ENCODE data around the gene PTPRA.
"Not testable (repeated sequence)": the region's sequence is repeated elsewhere in the genome, so short reads cannot be mapped to it uniquely, and the experiment has no call there.

Gene PTPRA

DNA sequence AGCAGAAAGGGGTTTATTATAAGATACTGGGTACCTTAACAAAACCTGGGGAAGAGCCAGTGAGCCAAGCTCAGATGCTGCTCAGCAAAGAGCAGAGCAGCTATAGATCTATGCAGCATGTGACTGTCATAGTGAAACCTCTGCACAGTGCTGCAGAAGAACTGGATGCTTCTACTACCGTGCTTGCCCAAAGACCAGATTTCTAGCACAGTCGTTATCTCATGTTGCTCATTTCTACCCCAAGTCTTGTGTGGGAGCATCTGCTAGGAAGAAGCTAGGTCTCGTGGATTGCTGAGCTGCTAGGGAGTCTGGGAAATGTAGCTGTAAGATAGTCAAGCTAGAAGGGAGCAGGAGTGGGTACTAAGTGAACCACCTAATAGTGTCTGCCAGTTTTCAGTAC is 138.5 kb downstream of the PTPRA start:
- FAIRE-seq (no peak), DNase-seq (ENCODE audit: insufficient read length) (no peak)

DNA sequence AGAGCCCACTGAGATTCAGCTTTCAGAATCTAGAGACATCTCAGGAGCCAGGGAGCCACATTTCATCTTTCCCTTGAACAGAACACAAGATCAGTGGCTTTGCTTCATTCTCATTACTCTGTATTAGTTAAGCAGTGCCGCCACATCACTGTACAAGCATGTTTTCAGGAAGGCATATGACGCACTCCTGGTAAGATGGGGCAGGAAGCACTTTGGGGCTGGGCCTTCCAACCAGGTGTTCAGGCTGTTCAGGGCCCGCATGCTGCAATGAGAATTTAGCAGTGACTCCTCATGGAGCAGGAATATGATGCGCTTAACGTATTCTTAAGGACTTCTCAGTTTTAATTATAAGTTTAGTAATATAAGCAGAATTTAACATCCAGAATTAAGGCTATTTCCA is 140.5 kb downstream of the PTPRA start:
- TF ChIP-seq TAF1 (IDR thresholded peaks at IDR 0.05; ENCODE audit: borderline replicate concordance, low read depth, low read length): no peak
- TF ChIP-seq POLR2A (IDR thresholded peaks at IDR 0.05; ENCODE audit: low read depth, low read length): no peak
- no peak for TF ChIP-seq POLR2AphosphoS5 (IDR thresholded peaks at IDR 0.05; ENCODE audit: low read depth, low read length)
- no peak for FAIRE-seq

More for the DNA sequence above, 138.5 kb downstream of the PTPRA start:
- TF ChIP-seq TAF1 (IDR thresholded peaks at IDR 0.05; ENCODE audit: borderline replicate concordance, low read depth, low read length) (no peak), POLR2A (IDR thresholded peaks at IDR 0.05; ENCODE audit: low read depth, low read length) (no peak), POLR2AphosphoS5 (IDR thresholded peaks at IDR 0.05; ENCODE audit: low read depth, low read length) (no peak)

DNA sequence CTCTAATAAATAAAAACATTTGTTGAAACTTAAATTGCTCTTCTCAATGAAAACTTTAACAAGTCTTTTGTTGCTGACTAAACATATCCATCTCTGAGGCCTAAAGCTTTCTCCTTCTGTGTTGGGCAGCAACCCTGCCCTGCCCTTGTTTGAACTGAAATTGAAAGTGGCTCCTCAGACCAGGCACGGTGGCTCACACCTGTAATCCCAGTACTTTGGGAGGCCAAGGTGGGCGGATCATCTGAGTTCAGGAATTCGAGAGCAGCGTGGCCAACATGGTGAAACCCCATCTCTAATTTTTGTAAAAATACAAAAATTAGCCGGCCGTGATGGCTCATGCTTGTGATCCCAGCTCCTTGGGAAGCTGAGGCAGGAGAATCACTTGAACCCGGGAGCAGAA is 140.9 kb downstream of the PTPRA start:
- no peak for FAIRE-seq

More for the DNA sequence above, 140.5 kb downstream of the PTPRA start:
- no peak for DNase-seq (ENCODE audit: insufficient read length)

DNA sequence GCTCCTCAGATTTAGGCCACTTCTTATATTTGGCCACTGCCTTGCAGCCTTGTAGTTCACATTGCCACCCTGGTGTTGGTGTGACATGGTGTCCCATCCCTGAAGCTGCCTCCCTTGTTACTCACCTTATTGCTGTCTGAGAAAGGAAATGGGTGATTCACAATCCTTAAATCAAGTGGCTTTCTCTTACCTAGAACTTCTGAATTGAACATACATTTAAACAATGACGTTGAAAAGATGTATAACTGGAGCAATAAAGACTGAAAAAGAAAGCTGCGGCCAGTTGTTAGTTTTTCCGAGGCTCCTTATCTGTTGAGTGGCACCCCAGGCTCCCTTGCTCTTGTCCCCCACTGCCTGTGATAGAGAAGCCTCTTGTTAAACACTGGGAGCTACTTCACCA is 141.4 kb downstream of the PTPRA start:
- FAIRE-seq: no peak
- no peak for TF ChIP-seq POLR2A (IDR thresholded peaks at IDR 0.05; ENCODE audit: low read depth, low read length)
- no peak for TF ChIP-seq POLR2AphosphoS5 (IDR thresholded peaks at IDR 0.05; ENCODE audit: low read depth, low read length)
- no peak for TF ChIP-seq TAF1 (IDR thresholded peaks at IDR 0.05; ENCODE audit: borderline replicate concordance, low read depth, low read length)
- DNase-seq (ENCODE audit: insufficient read length): no peak

More for the DNA sequence above, 140.9 kb downstream of the PTPRA start:
- no peak for DNase-seq (ENCODE audit: insufficient read length)
- TF ChIP-seq TAF1 (IDR thresholded peaks at IDR 0.05; ENCODE audit: borderline replicate concordance, low read depth, low read length) (no peak), POLR2A (IDR thresholded peaks at IDR 0.05; ENCODE audit: low read depth, low read length) (no peak), POLR2AphosphoS5 (IDR thresholded peaks at IDR 0.05; ENCODE audit: low read depth, low read length) (no peak)

DNA sequence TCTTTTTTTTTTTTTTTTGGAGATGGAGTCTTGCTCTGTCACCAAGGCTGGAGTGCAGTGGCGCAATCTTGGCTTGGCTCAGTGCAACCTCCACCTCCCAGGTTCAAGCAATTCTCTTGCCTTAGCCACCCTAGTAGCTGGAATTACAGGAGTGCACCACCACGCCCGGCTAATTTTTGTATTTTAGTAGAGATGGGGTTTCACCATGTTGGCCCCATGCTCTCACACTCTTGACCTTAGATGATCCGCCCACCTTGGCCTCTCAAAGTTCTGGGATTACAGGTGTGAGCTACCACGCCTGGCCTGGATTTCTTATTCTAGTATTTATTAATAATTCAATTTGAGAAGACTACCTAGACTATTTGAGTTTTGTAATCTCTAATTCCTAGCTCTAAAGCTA is 142.0 kb downstream of the PTPRA start:
- DNase-seq (ENCODE audit: insufficient read length); FAIRE-seq: not testable (repeated sequence)

DNA sequence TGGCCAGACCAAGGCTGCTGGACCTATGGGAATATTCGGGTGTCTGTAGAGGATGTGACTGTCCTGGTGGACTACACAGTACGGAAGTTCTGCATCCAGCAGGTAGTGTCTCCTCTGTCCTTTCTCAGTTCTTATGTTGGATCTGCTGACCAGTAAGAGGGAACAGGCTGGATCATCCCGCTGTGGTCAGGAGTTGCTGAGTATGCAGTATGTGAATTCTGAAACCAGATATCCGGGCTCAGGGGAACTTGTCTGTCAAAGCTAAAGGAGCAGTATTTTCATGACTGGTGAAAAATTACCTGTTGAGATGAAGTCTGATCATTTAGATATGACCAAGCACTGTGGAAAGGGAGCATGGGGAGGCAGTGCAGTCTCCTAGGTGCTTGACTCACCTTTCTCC is 148.0 kb downstream of the PTPRA start:
- TF ChIP-seq POLR2AphosphoS5 (IDR thresholded peaks at IDR 0.05; ENCODE audit: low read depth, low read length) (no peak), POLR2A (IDR thresholded peaks at IDR 0.05; ENCODE audit: low read depth, low read length) (no peak), TAF1 (IDR thresholded peaks at IDR 0.05; ENCODE audit: borderline replicate concordance, low read depth, low read length) (no peak)
- FAIRE-seq (no peak), DNase-seq (ENCODE audit: insufficient read length) (no peak)

DNA sequence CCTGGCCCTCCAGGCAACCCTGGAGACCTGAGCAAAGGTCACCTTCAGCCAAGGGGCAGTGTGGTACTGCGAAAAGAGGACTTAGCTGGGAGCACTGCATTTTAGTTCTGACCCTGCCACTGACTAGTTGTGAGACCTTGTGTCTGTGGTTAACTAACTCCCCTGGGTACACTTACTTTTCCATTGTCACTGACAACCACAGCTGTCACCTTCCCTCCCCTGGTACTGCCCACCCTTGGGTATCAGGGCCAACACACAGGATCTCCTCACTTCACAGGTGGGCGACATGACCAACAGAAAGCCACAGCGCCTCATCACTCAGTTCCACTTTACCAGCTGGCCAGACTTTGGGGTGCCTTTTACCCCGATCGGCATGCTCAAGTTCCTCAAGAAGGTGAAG is 148.5 kb downstream of the PTPRA start:
- DNase-seq (ENCODE audit: insufficient read length): no peak
- FAIRE-seq: no peak
- TF ChIP-seq POLR2AphosphoS5 (IDR thresholded peaks at IDR 0.05; ENCODE audit: low read depth, low read length): no peak
- no peak for TF ChIP-seq TAF1 (IDR thresholded peaks at IDR 0.05; ENCODE audit: borderline replicate concordance, low read depth, low read length)
- TF ChIP-seq POLR2A (IDR thresholded peaks at IDR 0.05; ENCODE audit: low read depth, low read length): no peak

DNA sequence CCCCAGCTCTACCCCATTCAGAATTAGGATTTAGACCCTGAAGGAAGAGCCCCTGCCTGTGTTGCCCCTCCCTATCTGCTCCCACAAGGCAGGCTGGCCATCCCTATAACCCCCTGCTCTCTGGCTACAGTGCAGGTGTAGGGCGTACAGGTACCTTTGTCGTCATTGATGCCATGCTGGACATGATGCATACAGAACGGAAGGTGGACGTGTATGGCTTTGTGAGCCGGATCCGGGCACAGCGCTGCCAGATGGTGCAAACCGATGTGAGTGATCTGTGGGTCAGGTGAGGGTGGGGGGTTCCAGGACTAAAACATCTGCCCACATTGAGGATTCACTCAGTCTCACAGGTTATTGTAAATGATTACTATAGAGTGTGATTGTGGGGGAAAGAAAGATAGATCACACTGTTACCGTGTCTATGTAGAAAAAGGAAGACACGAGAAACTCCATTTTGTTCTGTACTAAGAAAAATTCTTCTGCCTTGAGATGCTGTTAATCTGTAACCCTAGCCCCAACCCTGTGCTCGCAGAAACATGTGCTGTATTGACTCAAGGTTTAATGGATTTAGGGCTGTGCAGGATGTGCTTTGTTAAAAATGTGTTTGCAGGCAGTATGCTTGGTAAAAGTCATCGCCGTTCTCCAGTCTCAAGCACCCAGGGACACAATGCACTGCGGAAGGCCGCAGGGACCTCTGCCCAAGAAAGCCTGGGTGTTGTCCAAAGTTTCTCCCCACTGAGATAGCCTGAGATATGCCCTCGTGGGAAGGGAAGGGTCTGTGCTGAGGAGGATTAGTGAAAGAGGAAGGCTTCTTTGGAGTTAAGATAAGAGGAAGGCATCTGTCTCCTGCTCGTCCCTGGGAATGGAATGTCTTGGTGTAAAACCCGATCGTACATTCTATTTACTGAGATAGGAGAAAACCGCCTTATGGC is 149.5 kb downstream of the PTPRA start:
- not testable (repeated sequence) for DNase-seq (ENCODE audit: insufficient read length); FAIRE-seq

DNA sequence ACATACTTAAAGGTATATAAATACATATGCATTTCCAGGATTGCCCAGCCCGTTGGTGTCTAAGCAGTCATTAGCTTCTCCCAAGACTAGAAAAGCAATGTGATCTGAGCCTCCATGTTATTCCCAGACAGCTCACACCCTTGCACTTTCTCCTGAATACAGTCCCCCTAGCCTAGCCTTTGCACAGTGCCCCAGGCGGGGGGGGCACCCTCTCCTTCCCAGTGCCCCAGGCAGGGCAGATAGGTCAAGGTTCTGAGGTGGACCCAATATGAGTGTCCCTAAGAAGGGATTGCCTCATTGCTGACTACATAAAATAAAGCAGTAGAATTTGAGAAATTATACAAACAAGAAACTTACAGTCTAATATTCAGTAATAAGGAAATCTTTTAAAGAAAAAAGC is 154.7 kb downstream of the PTPRA start:
- TF ChIP-seq POLR2A (IDR thresholded peaks at IDR 0.05; ENCODE audit: low read depth, low read length) (no peak), POLR2AphosphoS5 (IDR thresholded peaks at IDR 0.05; ENCODE audit: low read depth, low read length) (no peak)
- no peak for DNase-seq (ENCODE audit: insufficient read length)
- FAIRE-seq: no peak

DNA sequence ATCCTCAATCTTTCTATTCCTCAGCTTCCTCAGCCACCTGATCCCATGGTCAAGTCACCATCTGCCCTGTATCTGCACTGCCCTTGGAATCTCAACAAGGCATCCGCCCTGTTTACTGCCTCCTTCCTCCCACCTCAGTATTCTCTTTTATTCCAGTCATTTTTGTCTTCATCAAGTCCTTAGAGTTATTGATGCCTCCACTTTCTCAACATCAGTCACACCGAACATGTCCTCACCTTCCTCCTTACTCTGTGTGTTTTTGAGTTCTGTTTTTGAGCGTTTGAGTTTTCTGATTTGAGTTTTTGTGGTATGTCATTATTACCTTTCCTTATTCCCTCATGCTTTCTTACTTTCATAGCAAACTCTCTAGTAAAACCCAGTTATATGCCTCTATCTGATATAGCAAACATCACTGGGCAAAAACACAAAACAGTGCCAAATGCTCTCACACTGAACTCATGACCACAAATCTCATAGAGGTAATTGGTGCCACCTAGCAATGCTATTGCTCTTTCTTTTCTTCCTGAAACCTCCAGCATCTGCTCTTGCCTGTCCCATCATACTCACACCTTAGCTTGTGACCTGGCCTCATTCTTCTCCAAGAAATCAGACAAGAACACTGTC is 158.4 kb downstream of the PTPRA start:
- TF ChIP-seq TAF1 (IDR thresholded peaks at IDR 0.05; ENCODE audit: borderline replicate concordance, low read depth, low read length) (no peak), POLR2AphosphoS5 (IDR thresholded peaks at IDR 0.05; ENCODE audit: low read depth, low read length) (no peak), POLR2A (IDR thresholded peaks at IDR 0.05; ENCODE audit: low read depth, low read length) (no peak)
- no peak for FAIRE-seq
- no peak for DNase-seq (ENCODE audit: insufficient read length)

DNA sequence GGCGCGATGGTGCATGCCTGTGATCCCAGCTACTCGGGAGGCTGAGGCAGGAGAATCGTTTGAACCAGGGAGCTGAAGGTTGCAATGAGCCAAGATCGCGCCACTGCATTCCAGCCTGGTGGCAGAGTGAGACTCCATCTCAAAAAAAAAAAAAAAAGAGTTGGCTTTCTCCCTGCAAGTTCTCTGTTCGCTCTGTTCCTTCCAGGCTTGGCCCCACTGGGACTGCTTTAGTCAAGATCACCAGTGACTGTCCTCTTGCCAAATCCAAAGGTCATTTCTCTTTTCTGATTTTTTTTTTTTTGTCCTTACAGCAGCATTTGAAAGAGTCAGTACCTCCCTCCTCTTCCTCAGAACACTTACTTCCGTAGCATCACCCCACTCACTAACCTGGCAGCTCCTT is 159.3 kb downstream of the PTPRA start:
- FAIRE-seq (no peak), DNase-seq (ENCODE audit: insufficient read length) (no peak)
- TF ChIP-seq POLR2AphosphoS5 (IDR thresholded peaks at IDR 0.05; ENCODE audit: low read depth, low read length): no peak
- TF ChIP-seq POLR2A (IDR thresholded peaks at IDR 0.05; ENCODE audit: low read depth, low read length): no peak
- no peak for TF ChIP-seq TAF1 (IDR thresholded peaks at IDR 0.05; ENCODE audit: borderline replicate concordance, low read depth, low read length)

DNA sequence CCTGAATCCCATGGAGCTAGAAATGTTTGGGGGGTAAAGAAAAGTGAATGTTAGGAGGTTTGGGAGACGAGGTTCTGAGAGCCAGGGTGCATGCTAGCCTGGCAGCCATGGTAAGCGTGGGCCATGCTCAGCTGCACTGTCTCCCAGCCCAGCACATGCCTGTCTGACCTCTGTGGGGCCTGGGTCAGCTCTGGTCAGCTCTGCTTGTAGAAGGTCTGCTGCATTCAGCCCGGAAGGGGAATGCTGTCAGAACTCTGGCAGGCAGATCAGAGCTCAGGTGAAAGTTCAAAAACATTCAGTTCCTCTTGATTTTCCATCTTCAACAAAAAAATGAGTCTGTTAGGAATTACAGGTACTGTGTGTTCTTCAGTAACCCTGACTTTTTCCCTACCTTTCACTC is 164.4 kb downstream of the PTPRA start:
- TF ChIP-seq POLR2AphosphoS5 (IDR thresholded peaks at IDR 0.05; ENCODE audit: low read depth, low read length) (no peak), TAF1 (IDR thresholded peaks at IDR 0.05; ENCODE audit: borderline replicate concordance, low read depth, low read length) (no peak), POLR2A (IDR thresholded peaks at IDR 0.05; ENCODE audit: low read depth, low read length) (no peak)
- no peak for FAIRE-seq
- no peak for DNase-seq (ENCODE audit: insufficient read length)

Measured in GM12892 (cell line).